ENCODE measurements around the gene CNPY4.

CNPY4 gene

DNA sequence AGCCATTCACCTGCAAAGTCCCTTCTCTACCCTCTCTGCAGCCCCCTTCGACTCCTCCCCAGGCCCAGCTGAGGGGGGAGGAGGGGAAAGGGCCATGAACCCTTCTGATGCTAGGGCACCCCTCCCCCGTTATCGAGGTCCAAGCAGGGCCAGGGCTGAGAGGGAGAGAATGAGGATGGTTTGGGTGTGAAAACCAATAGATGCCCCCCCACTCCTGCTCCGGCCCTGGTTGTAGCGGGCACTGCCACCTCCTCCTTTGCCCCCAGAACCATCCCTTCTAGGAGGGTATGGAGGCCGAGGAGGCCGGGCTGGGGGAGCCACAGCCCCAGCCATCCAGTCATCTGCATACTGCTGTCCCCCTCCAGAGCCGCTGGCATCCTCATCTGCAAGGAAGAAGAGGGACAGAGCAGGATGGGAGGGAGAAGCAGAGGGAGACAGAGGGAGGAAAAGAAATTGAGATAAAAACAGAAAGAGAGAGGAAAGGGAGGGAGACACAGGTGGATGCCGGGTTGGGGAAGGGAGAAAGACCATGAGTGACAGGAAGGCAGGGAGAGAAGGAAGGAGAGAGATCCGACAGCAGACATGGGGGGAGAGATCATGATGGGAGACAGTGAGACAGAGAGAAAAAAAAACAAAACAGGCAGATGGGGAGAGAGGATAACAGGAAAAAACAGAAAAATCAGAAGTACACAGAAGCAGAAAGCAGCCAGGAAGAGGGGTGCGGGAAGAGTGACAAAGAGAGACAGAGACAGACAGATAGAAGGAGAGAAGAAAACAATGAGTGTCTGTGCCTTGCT, 50.9 kb downstream of the CNPY4 start:
- no peak for DNase-seq

GRCh38 chr7:100171087-100171681, 51.8 kb downstream of the CNPY4 start:
- no peak for DNase-seq

- no peak for DNase-seq
Measured at GRCh38 chr7:100171840-100172239, 52.4 kb downstream of the CNPY4 start.

GRCh38 chr7:100173806-100174495, 54.5 kb downstream of the CNPY4 start:
- no peak for DNase-seq

GRCh38 chr7:100174582-100174981, 55.1 kb downstream of the CNPY4 start:
- DNase-seq: no peak

All from NCI-H1417 (cell line).